ENCODE results near the gene KDM4D. TPM values are rescaled to one million over a fixed set of nuclear protein-coding genes. Genes with fewer than 3 reads are reported as not detected.
"Not testable (repeated sequence)": the region's sequence is repeated elsewhere in the genome, so short reads cannot be mapped to it uniquely, and the experiment has no call there.

Gene KDM4D
- total RNA-seq, 4 donors from 2014 or later, result 0.54 TPM; not detected in 3

DNA sequence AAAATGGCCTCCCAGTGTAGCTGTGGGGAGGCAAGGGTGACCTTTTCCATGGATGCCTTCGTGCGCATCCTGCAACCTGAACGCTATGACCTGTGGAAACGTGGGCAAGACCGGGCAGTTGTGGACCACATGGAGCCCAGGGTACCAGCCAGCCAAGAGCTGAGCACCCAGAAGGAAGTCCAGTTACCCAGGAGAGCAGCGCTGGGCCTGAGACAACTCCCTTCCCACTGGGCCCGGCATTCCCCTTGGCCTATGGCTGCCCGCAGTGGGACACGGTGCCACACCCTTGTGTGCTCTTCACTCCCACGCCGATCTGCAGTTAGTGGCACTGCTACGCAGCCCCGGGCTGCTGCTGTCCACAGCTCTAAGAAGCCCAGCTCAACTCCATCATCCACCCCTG is 24.8 kb downstream of the KDM4D start:
- no peak for DNase-seq
- H3K27ac ChIP-seq, result no peak overlapping the region
- H3K27me3 ChIP-seq, result no peaks in the 10 kb centered on the region
- H3K9me3 ChIP-seq, result no peaks in the 10 kb centered on the region
- no peaks in the 10 kb centered on the region for H3K4me1 ChIP-seq
- no peak overlapping the region for H3K4me3 ChIP-seq
- H3K36me3 ChIP-seq, result no peaks in the 10 kb centered on the region
- TF ChIP-seq POLR2A (IDR thresholded peaks at IDR 0.05), result no peak
- TF ChIP-seq, protein P1, sequence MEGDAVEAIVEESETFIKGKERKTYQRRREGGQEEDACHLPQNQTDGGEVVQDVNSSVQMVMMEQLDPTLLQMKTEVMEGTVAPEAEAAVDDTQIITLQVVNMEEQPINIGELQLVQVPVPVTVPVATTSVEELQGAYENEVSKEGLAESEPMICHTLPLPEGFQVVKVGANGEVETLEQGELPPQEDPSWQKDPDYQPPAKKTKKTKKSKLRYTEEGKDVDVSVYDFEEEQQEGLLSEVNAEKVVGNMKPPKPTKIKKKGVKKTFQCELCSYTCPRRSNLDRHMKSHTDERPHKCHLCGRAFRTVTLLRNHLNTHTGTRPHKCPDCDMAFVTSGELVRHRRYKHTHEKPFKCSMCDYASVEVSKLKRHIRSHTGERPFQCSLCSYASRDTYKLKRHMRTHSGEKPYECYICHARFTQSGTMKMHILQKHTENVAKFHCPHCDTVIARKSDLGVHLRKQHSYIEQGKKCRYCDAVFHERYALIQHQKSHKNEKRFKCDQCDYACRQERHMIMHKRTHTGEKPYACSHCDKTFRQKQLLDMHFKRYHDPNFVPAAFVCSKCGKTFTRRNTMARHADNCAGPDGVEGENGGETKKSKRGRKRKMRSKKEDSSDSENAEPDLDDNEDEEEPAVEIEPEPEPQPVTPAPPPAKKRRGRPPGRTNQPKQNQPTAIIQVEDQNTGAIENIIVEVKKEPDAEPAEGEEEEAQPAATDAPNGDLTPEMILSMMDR (IDR thresholded peaks at IDR 0.05), result no peak

DNA sequence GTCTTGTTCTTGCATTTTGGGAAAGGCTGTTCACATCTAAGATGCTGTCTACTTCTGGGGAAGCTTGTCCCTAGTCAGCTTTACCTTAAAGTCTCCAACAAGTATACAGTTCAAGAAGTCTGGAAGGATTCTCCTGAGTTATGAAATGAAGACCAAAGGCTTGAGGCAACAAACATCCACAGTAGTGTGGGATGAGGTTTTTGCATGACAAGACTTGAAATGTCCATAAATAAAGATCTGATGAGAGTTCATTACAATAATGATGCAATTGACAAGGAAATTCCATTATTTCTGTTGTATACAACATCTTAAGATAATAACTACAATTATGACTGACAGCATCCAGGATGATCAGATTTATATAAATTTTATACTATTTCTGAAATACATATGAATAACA is 30.2 kb downstream of the KDM4D start:
- TF ChIP-seq, protein P1 (IDR thresholded peaks at IDR 0.05), result no peak
- no peak for TF ChIP-seq POLR2A (IDR thresholded peaks at IDR 0.05)
- H3K27ac ChIP-seq, result no peak overlapping the region
- H3K9me3 ChIP-seq, result no peaks in the 10 kb centered on the region
- H3K27me3 ChIP-seq, result no peaks in the 10 kb centered on the region
- H3K4me3 ChIP-seq, result no peak overlapping the region
- no peaks in the 10 kb centered on the region for H3K36me3 ChIP-seq
- no peaks in the 10 kb centered on the region for H3K4me1 ChIP-seq
- DNase-seq, result no peak

DNA sequence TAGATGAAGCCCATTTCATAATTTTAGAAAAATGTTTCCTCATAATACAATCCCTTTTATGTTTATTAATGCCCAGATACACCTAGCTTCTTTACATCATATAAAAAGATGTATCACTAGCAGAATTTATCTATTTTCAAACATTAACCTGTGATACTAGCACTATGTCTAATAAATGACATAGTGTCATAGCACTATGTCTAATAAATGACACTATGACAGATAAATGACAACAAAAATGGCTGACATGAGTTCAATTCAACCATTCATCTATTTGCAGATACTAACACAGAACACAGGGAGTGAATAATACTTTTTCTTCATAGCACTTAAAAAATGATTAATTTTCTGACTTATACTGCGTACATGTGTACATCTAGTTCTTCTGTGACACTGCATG is 32.1 kb downstream of the KDM4D start:
- Histone ChIP-seq H3K27me3 (no peaks in the 10 kb centered on the region), H3K9me3 (no peaks in the 10 kb centered on the region), H3K4me3 (no peak overlapping the region), H3K36me3 (no peaks in the 10 kb centered on the region), H3K27ac (no peak overlapping the region), H3K4me1 (no peaks in the 10 kb centered on the region)
- no peak for DNase-seq
- no peak for TF ChIP-seq POLR2A (IDR thresholded peaks at IDR 0.05)
- TF ChIP-seq, protein P1 (IDR thresholded peaks at IDR 0.05), result no peak

DNA sequence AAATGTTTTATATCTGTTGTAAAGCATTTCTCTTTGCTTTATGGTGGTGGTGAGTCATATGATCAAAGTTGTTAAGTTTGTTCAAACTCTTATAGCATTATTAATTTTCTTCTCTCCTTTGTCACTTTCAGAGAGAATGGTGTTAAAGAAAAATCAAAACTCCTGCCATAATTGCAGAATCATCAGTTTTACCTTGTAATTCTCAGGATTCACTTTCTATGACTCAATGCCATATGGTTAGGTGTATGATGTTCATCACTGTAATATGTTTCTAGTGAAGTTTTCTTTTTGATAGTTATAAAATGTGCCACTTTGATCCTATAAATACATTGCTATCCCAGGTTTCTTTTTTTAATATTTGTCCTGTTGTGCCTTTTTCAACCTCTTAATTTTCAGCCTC is 37.9 kb downstream of the KDM4D start:
- Histone ChIP-seq H3K27me3 (no peaks in the 10 kb centered on the region), H3K27ac (no peak overlapping the region), H3K9me3 (no peaks in the 10 kb centered on the region), H3K4me1 (no peaks in the 10 kb centered on the region), H3K36me3 (no peaks in the 10 kb centered on the region), H3K4me3 (no peak overlapping the region)
- TF ChIP-seq, protein P1 (IDR thresholded peaks at IDR 0.05), result no peak
- TF ChIP-seq POLR2A (IDR thresholded peaks at IDR 0.05), result no peak
- no peak for DNase-seq

- H3K36me3 ChIP-seq, result no peaks in the 10 kb centered on the region
- no peak for TF ChIP-seq POLR2A (IDR thresholded peaks at IDR 0.05)
- TF ChIP-seq, protein P1 (IDR thresholded peaks at IDR 0.05), result no peak
- H3K4me3 ChIP-seq, result no peak overlapping the region
- no peak for DNase-seq
- no peaks in the 10 kb centered on the region for H3K4me1 ChIP-seq
- no peak overlapping the region for H3K27ac ChIP-seq
- H3K27me3 ChIP-seq, result no peaks in the 10 kb centered on the region
- H3K9me3 ChIP-seq, result no peaks in the 10 kb centered on the region
Measured at GRCh38 chr11:95014184-95014821, 40.8 kb downstream of the KDM4D start.

DNA sequence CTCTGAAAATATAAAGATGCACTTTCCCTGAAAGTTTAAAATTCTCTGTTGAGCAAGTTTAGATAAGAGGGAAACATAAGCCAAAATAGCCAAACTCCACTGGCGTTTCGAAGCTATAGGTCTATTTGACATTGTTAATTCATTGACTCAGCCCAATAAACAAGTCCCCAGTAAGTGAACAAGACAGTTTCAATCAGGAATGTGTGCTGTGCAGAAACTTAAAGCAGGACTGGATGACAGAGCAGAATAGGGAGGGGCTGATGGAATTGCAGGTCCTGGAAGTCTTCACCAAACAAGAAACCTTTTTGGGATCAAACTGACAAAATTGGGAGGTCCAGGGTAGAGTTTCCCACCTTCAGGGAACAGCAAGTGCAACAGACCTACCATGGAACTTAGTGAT is 42.6 kb downstream of the KDM4D start:
- no peak for DNase-seq
- TF ChIP-seq POLR2A (IDR thresholded peaks at IDR 0.05), result no peak
- TF ChIP-seq, protein P1 (IDR thresholded peaks at IDR 0.05), result no peak
- H3K36me3 ChIP-seq, result no peaks in the 10 kb centered on the region

DNA sequence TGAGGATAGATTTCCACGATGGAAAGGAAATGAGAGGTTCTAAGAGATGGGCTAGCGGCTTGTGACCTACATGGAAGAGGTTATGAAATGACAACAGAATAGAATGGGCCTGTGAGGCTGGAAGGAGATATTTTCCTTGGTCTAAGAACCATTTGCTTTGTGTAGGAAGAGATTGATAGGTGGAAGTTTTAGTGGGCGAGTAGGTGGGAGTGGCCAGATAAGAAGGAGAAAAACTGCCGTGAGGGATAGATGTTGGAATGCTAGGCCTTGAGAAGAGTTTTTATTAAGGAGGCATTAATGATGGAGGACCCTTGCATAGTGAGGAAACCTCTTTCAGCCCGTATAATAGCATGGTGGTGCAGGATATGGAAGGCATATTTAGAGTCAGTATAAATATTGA is 48.0 kb downstream of the KDM4D start:
- H3K36me3 ChIP-seq, DNase-seq, H3K9me3 ChIP-seq, H3K27ac ChIP-seq, H3K27me3 ChIP-seq, H3K4me3 ChIP-seq, H3K4me1 ChIP-seq: not testable (repeated sequence)

More for the DNA sequence above, 42.6 kb downstream of the KDM4D start:
- no peaks in the 10 kb centered on the region for H3K9me3 ChIP-seq
- no peak overlapping the region for H3K4me3 ChIP-seq
- no peak overlapping the region for H3K27ac ChIP-seq
- H3K27me3 ChIP-seq, result no peaks in the 10 kb centered on the region
- H3K4me1 ChIP-seq, result no peaks in the 10 kb centered on the region
